Thymus (tissue), 11 donors: ENCODE results near the gene CETN3. TPM values are rescaled to one million over a fixed set of nuclear protein-coding genes. Genes with fewer than 3 reads are reported as not detected.
"Not testable (repeated sequence)": the region's sequence is repeated elsewhere in the genome, so short reads cannot be mapped to it uniquely, and the experiment has no call there.

Source experiments
- DNase-seq, 9 donors: peaks; one replicate each; pipeline ENCODE4 v3.0.0-alpha.2; 2013; ENCODE audit warnings: low spot score in 9 of 9, low read depth in 6 of 9, missing footprints in 1 of 9
- H3K27ac ChIP-seq, 2 donors: one replicate each; pipeline ENCODE4 v1.5.1; 2013; ENCODE audit warnings: control low read depth in 1 of 2, low read depth in 1 of 2, low read length in 1 of 2, mild to moderate bottlenecking in 1 of 2, moderate library complexity in 1 of 2
- H3K27me3 ChIP-seq, 2 donors: one replicate each; pipeline ENCODE4 v1.5.1; 2013; ENCODE audit warnings: low read length in 1 of 2; ENCODE audit not compliant: control insufficient read depth in 2 of 2, insufficient read depth in 1 of 2
- H3K36me3 ChIP-seq, 2 donors: one replicate each; pipeline ENCODE4 v1.5.1; 2013; ENCODE audit warnings: low read length in 1 of 2, mild to moderate bottlenecking in 1 of 2, moderate library complexity in 1 of 2; ENCODE audit not compliant: control insufficient read depth in 2 of 2, insufficient read depth in 2 of 2
- H3K4me1 ChIP-seq, 2 donors: one replicate each; pipeline ENCODE4 v1.5.1; 2013; ENCODE audit warnings: low read length in 2 of 2; ENCODE audit not compliant: control insufficient read depth in 2 of 2, insufficient read depth in 2 of 2
- H3K4me3 ChIP-seq, 2 donors: one replicate each; pipeline ENCODE4 v1.5.1; 2013; ENCODE audit warnings: low read length in 2 of 2, control low read depth in 1 of 2, mild to moderate bottlenecking in 1 of 2
- H3K9me3 ChIP-seq, 2 donors: one replicate each; pipeline ENCODE4 v1.5.1; 2013; ENCODE audit warnings: low read length in 1 of 2, mild to moderate bottlenecking in 1 of 2; ENCODE audit not compliant: control insufficient read depth in 2 of 2, insufficient read depth in 1 of 2
- WGBS: extraction: QIAGEN DNeasy Blood & Tissue Kit; methylation state at CpG from one replicate; pipeline ENCODE4 v1.1.7; 2013; 5-methylcytosine and 5-hydroxymethylcytosine counted together
- polyA plus RNA-seq: library from polyadenylated mRNA; stranded (reverse); fragments of 200-250 nt; gene quantifications from one replicate; pipeline ENCODE4 v1.2.3, GENCODE V29; 2013
- total RNA-seq: library from RNA; stranded (reverse); fragments of 120-200 nt; gene quantifications from one replicate; pipeline ENCODE4 v1.2.4, GENCODE V29; 2013
- donor health status: healthy.

Gene CETN3
- total and polyA plus RNA-seq, 2 donors, result 35.3 to 54.6 TPM

- WGBS, result 97% methylated on average over 3 of the region's 3 CpGs
- Histone ChIP-seq H3K4me1 (no peaks in the 10 kb centered on the region), H3K27me3 (no peaks in the 10 kb centered on the region), H3K4me3 (no peak overlapping the region), H3K27ac (no peak overlapping the region), H3K9me3 (no peaks in the 10 kb centered on the region), H3K36me3 (no peaks in the 10 kb centered on the region)
- no peak for DNase-seq
Observed at GRCh38 chr5:90351101-90351500, 58.5 kb downstream of the CETN3 start.

DNA sequence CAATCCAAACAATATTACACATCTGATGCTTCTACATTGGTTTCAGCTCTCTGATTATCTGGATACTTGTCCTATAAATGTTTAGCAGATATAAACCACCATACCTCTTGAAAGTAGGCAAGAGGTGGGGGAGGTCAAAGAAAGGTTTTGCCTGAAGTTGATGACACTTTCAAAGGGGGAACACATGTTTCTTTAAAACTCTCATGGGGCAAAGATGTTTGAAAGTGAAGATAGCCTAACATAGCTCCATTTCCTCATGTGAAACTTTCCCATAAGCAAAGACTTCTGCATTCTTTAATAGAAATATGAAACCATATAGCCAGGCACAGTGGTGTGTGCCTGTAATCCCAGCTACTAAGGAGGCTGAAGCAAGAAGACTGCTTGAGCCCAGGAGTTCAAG, 62.1 kb downstream of the CETN3 start:
- H3K9me3 ChIP-seq, result no peaks in the 10 kb centered on the region
- H3K4me3 ChIP-seq, result no peak overlapping the region
- no peak overlapping the region for H3K27ac ChIP-seq
- no peaks in the 10 kb centered on the region for H3K4me1 ChIP-seq
- no peak for DNase-seq
- no peaks in the 10 kb centered on the region for H3K36me3 ChIP-seq
- no peaks in the 10 kb centered on the region for H3K27me3 ChIP-seq

DNA sequence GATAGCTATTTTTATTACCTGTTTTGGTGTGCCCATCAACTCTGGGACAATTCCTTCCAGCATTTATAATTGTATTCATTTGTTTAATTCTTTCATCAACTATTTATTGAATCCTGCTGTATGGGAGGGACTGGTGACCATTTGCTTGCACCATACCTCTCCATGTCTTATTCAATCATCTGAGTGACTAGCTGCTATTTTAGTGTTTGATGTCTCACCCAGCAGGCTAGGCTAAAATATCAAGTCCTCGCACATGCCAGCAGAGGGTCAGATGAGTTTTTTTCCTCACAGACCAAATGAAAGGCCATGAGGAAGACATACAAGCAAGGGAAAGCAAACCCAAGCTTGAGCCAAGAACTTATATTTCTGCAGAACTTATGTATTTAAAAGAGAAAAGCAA, 63.9 kb downstream of the CETN3 start:
- no peaks in the 10 kb centered on the region for H3K4me1 ChIP-seq
- H3K9me3 ChIP-seq, result no peaks in the 10 kb centered on the region
- H3K27me3 ChIP-seq, result no peaks in the 10 kb centered on the region
- 89% methylated on average over 1 of the region's 1 CpG for WGBS
- H3K36me3 ChIP-seq, result no peaks in the 10 kb centered on the region
- H3K4me3 ChIP-seq, result no peak overlapping the region
- DNase-seq, result no peak
- no peak overlapping the region for H3K27ac ChIP-seq

DNA sequence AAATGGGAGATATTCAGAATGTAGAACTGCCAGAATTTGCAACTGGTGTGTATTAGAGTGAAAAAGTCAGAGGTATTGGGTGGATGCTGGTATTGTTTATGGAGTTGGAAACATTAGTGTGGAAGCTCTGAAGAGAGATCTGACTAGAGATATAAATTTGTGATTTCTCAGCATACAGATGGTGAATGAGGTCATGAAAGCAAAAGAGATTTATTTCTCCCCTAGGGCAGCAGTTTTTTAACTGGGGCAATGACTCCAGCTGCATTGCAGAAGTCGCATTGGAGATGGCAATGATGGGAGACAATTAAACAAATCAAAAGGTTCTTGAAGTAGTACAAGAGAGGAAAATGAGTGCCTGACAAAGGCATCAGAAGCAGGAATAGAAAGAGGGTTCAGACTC, 64.9 kb downstream of the CETN3 start:
- no peak for DNase-seq
- Histone ChIP-seq H3K27me3 (no peaks in the 10 kb centered on the region), H3K27ac (no peak overlapping the region), H3K9me3 (no peaks in the 10 kb centered on the region), H3K4me3 (no peak overlapping the region), H3K36me3 (no peaks in the 10 kb centered on the region), H3K4me1 (no peaks in the 10 kb centered on the region)
- WGBS, result 93% methylated on average over 1 of the region's 1 CpG

- H3K27me3 ChIP-seq, H3K36me3 ChIP-seq, H3K4me3 ChIP-seq, H3K9me3 ChIP-seq, DNase-seq, H3K4me1 ChIP-seq, H3K27ac ChIP-seq: not testable (repeated sequence)
- WGBS, result 89% methylated on average over 6 of the region's 6 CpGs
Observed at GRCh38 chr5:90343731-90344130, 65.8 kb downstream of the CETN3 start.

- Histone ChIP-seq H3K27ac (no peak overlapping the region), H3K4me3 (no peak overlapping the region), H3K36me3 (no peaks in the 10 kb centered on the region), H3K27me3 (no peaks in the 10 kb centered on the region), H3K9me3 (no peaks in the 10 kb centered on the region), H3K4me1 (no peaks in the 10 kb centered on the region)
- WGBS, result 90% methylated on average over 6 of the region's 6 CpGs
- DNase-seq, result no peak
Observed at GRCh38 chr5:90342576-90342975, 67.0 kb downstream of the CETN3 start.

Other genes with a start within 250 kb of the CETN3 start
- gene MBLAC2, start 65.0 kb upstream of the CETN3 start, total RNA-seq, result 3.0 TPM
- 4.8 TPM for gene MBLAC2, start 65.0 kb upstream of the CETN3 start, polyA plus RNA-seq
- gene POLR3G, start 65.1 kb upstream of the CETN3 start, total RNA-seq, result 3.3 TPM
- gene POLR3G, start 65.1 kb upstream of the CETN3 start, polyA plus RNA-seq, result 1.7 TPM
- 12.5 TPM for gene LYSMD3, start 119.8 kb upstream of the CETN3 start, total RNA-seq
- 13.5 TPM for gene LYSMD3, start 119.8 kb upstream of the CETN3 start, polyA plus RNA-seq
- gene ADGRV1, start 149.0 kb upstream of the CETN3 start, total RNA-seq, result 2.2 TPM
- gene ADGRV1, start 149.0 kb upstream of the CETN3 start, polyA plus RNA-seq, result 5.1 TPM